Activated CD4-positive, alpha-beta T cell treated with anti-CD3 and anti-CD28 coated beads, Interleukin-2, amount 10 ng/mL, durations not matched to agents 7 days and 5 days (primary cell): Measurements from ENCODE around the gene SP2. TPM values are rescaled to one million over a fixed set of nuclear protein-coding genes. Genes with fewer than 3 reads are reported as not detected.

Source experiments
- CTCF ChIA-PET: fragments of 350-600 bp; sonication (Branson Sonifier 250); formaldehyde crosslinking; loops from one replicate; lab custom pipeline; 2021; ENCODE audit warnings: antibody characterized with exemption; lab: Charles Lee
- POLR2A ChIA-PET: fragments of 350-600 bp; sonication (Branson Sonifier 250); formaldehyde crosslinking; loops from one replicate; lab custom pipeline; 2021; ENCODE audit warnings: antibody characterized with exemption; lab: Charles Lee
- DNase-seq: peaks from one replicate; pipeline ENCODE4 v3.0.0-alpha.2; 2020
- H3K27ac Mint-ChIP-seq: one replicate; pipeline ENCODE4 v1.8.0; 2021; ENCODE audit warnings: mild to moderate bottlenecking, moderate library complexity, mixed read lengths
- H3K27me3 Mint-ChIP-seq: one replicate; pipeline ENCODE4 v1.8.0; 2021; ENCODE audit warnings: mixed read lengths
- H3K36me3 Mint-ChIP-seq: one replicate; pipeline ENCODE4 v1.8.0; 2021; ENCODE audit warnings: low read depth, mixed read lengths
- H3K4me1 Mint-ChIP-seq: one replicate; pipeline ENCODE4 v1.8.0; 2021; ENCODE audit warnings: mixed read lengths
- H3K4me3 Mint-ChIP-seq: one replicate; pipeline ENCODE4 v1.8.0; 2021; ENCODE audit warnings: mild to moderate bottlenecking, moderate library complexity, mixed read lengths
- H3K9me3 Mint-ChIP-seq: one replicate; pipeline ENCODE4 v1.8.0; 2021; ENCODE audit warnings: mixed read lengths
- total RNA-seq, 2 experiments: library from RNA; stranded (reverse); gene quantifications; one replicate each; pipeline ENCODE4 v1.2.3, GENCODE V29; 2021

Gene SP2
- total RNA-seq, 2 experiments from 2014 or later: 27.6 to 33.8 TPM

DNA sequence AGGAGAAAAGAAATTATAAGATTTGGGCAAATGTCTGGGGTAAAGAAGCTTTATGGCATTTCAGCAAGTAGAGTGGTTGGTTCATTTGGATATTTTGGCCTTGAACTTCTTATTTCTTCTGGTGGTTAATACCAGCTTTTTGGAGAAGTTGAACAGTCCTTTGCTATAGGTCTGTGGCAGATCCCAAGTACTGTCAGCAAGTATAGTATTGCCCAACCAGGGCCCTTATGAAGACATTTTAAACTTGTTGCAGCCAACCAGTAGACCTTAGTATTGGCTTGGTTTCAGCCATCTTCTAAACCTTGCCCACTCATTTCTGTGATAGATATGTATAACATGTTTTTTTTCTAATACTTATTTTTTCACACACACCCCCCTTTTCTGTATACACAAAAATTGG lies 2.2 kb downstream of the SP2 start:
- Mint-ChIP-seq H3K9me3 (no peaks in the 10 kb centered on the region), H3K27me3 (no peaks in the 10 kb centered on the region), H3K4me1 (peaks cover 45% of the 10 kb centered on the region), H3K27ac (no peak overlapping the region), H3K36me3 (peaks cover 32% of the 10 kb centered on the region), H3K4me3 (peak overlapping the region; percentile 40)
- ChIA-PET CTCF (interaction anchor here (2.4 kb wide), 1 partner anchor 72 kb away, joined by 9 read pairs; the partner anchor contains the start of gene CDK5RAP3), POLR2A (no interaction called here)
- no peak for DNase-seq

DNA sequence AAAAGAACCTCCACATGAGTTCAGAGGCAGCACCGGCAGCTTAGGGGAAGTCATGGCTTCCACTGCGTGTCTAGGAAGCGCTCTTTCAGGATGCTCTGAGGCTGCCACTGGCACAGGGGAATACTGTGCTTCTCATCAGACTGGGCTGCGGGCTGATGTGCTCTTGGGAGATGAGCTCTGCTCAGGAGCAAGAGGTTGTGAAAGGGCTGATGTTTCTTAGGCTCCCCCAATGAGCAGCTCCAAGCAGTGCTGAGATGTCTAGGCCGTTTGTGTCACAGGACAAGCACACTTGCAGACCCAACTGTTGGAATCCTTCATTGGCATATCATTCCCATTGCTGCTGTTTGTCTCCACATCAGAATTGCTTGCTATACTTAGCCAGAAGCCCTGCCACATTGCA lies 3.6 kb downstream of the SP2 start:
- POLR2A ChIA-PET: interaction anchor here (0.6 kb wide), 1 partner anchor 961 kb away, joined by 3 read pairs; no protein-coding TSS in a partner anchor
- Mint-ChIP-seq H3K9me3 (no peaks in the 10 kb centered on the region), H3K4me1 (peaks cover 32% of the 10 kb centered on the region), H3K27me3 (no peaks in the 10 kb centered on the region), H3K36me3 (peaks cover 36% of the 10 kb centered on the region), H3K27ac (no peak overlapping the region), H3K4me3 (no peak overlapping the region)
- CTCF ChIA-PET: interaction anchor here (0.9 to 1.5 kb wide), 3 partner anchors 10 to 59 kb away, joined by 3 to 6 read pairs (median 4); partner anchors contain the start of gene SCRN2
- DNase-seq: no peak

DNA sequence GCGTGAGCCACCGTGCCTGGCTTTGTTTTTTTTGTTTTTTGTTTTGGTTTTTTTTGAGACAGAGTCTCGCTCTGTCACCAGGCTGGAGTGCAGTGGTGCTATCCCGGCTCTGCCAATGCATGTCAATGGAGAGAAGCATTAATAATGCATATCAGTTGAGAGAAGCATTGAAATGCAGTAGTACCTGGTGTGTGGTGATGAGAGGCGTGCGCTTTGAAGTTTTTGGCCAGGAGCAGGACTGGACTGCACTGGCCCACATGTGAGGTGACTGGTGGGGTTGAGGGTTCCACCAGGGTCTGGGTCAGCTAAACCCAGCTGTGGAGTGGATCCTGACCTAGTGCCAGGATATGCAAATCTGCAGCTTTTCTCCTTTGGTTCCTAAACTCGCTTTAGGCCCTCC lies 5.4 kb downstream of the SP2 start:
- no peaks in the 10 kb centered on the region for H3K9me3 Mint-ChIP-seq
- no peak for DNase-seq
- no peaks in the 10 kb centered on the region for H3K27me3 Mint-ChIP-seq
- no peak overlapping the region for H3K27ac Mint-ChIP-seq
- H3K4me1 Mint-ChIP-seq: peaks cover 29% of the 10 kb centered on the region
- CTCF ChIA-PET: interaction anchor here (0.8 kb wide), 1 partner anchor 69 kb away, joined by 3 read pairs; the partner anchor contains the start of gene CDK5RAP3
- peaks cover 38% of the 10 kb centered on the region for H3K36me3 Mint-ChIP-seq
- POLR2A ChIA-PET: interaction anchor here (0.5 kb wide), 1 partner anchor 267 kb away, joined by 3 read pairs; no protein-coding TSS in a partner anchor
- H3K4me3 Mint-ChIP-seq: no peak overlapping the region

DNA sequence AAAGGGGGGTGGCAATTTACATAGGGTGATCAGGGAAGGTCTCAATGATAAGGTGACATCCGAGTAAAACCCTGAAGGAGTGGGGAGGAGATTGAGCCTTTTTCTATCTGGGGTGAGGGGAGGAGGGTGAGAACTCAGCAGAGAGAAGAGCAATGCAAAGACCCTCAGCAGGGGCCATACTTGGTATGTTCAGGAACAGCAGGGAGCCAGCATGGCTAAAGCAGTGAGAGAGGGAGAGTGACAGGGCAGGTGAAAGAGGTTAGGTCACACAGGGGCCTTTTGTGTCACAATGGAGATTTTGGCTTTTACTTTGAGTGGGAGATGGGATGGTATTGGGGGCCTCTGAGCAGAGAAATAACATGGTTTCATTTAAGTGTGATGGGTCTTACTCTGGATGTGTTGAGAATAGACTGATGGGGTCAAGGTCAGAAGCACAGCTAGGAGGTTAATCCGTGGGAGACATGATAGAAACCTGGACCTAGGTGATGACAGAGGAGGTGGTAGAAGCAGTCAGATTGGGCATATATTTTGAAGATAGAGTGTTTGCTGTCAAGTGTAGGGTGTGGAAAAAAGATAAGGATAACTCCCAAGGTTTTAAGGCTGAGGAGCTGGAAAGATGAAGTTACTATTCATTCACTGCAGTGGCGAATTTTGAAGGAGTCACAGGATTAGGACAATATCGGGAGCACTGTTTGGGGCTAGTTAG lies 6.2 kb downstream of the SP2 start:
- peaks cover 30% of the 10 kb centered on the region for H3K4me1 Mint-ChIP-seq
- H3K36me3 Mint-ChIP-seq: peaks cover 38% of the 10 kb centered on the region
- no peak overlapping the region for H3K27ac Mint-ChIP-seq
- H3K4me3 Mint-ChIP-seq: no peak overlapping the region
- no peaks in the 10 kb centered on the region for H3K9me3 Mint-ChIP-seq
- no peaks in the 10 kb centered on the region for H3K27me3 Mint-ChIP-seq
- CTCF ChIA-PET: interaction anchor here (0.8 to 1.7 kb wide), 3 partner anchors 16 to 68 kb away, joined by 3 read pairs; partner anchors contain the start of gene CDK5RAP3
- DNase-seq: no peak
- POLR2A ChIA-PET: no interaction called here

DNA sequence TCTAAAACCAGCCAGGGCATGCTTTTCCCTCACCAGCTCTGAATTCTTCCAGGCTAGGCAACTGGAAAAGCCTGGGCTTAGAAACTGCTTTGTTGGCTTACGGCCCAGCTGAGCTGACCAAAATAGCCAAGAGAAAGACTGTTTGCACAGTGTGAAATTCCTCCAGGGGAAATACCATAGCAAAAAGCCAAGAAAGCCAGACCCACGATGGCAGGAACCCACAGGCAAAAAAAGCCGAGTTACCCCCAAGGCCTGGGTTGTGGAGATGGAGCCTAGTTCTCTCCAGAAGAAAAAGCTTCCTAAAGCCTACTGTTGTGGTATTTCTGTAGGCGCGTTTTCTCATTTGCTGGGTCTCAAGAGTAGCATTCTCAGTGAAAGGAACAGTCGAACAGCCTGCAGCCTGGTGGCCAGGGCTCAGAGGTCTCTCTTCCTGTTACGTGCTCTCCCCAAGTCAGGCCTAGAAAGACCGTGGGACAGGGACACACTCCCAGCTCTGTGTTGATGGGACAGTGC lies 9.2 kb downstream of the SP2 start:
- ChIA-PET CTCF (interaction anchor here (1.1 to 2.7 kb wide), 5 partner anchors 10 to 64 kb away, joined by 3 to 8 read pairs (median 7); partner anchors contain the start of genes SCRN2 and SP2), POLR2A (no interaction called here)
- H3K27ac Mint-ChIP-seq: no peak overlapping the region

DNA sequence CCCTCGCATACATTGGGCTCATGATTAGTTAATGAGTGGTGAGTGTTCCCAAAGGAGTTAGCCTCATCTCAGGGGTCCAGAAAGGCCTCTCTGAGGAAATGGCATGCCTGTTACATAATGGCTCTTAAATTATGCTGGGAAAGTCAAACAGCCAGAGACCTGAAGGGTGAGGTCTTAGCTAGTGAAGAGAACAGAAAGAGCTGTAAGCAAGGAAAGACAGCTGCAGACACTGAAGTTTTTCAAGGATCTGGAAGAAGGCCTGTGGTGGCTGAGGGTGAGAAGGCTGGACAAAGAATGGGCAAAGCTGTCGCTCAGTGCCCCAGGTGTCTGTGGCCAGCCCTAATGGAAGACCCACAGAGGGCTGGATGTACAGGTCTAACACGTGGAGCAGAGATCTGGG lies 10.4 kb downstream of the SP2 start:
- Mint-ChIP-seq H3K27ac (no peak overlapping the region), H3K27me3 (no peaks in the 10 kb centered on the region), H3K4me3 (no peak overlapping the region), H3K36me3 (peaks cover 29% of the 10 kb centered on the region), H3K9me3 (no peaks in the 10 kb centered on the region), H3K4me1 (peaks cover 20% of the 10 kb centered on the region)
- POLR2A ChIA-PET: no interaction called here
- CTCF ChIA-PET: interaction anchor here (0.6 to 2.7 kb wide), 3 partner anchors 11 to 235 kb away, joined by 3 to 7 read pairs (median 3); partner anchors contain the start of gene SP2
- no peak for DNase-seq

More for the DNA sequence above, 9.2 kb downstream of the SP2 start:
- Mint-ChIP-seq H3K4me1 (peaks cover 20% of the 10 kb centered on the region), H3K27me3 (no peaks in the 10 kb centered on the region), H3K4me3 (no peak overlapping the region), H3K36me3 (peaks cover 29% of the 10 kb centered on the region), H3K9me3 (no peaks in the 10 kb centered on the region)
- no peak for DNase-seq

DNA sequence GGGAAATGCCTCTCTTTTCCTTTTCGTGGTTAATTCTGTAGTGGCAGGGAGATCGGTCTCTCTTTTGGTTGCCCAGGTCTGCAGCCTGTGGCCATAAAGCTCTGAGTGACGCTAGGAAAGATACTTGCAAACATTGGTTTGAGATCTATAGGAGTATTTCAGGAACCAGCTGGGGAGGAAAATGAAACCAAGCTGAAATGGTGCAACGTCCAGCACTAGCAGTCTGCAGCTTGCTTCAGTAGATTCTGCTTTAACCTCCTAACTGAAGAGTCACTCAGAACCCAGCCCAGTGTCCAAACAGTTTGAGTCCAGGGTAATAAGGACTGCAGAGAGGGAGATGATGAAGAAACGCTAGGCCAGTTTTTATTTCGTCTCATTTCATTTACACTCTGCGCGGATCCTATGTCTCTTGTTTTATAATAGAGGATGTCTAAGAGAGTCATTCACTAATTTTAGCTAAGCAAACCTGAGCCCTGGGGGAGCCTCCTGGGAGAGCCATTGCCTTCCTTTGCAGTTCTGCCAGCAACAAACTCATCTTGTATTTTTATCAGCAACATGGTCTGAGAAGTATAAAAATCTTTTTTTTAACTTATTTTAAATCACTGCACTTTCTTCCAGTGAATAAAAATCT lies 12.0 kb downstream of the SP2 start:
- ChIA-PET POLR2A (interaction anchor here (0.7 kb wide), 1 partner anchor 774 kb away, joined by 3 read pairs; no protein-coding TSS in a partner anchor), CTCF (interaction anchor here (1.1 to 1.6 kb wide), 2 partner anchors 41 to 86 kb away, joined by 3 read pairs; partner anchors contain the start of gene OSBPL7)
- H3K4me1 Mint-ChIP-seq: peaks cover 20% of the 10 kb centered on the region
- H3K9me3 Mint-ChIP-seq: no peaks in the 10 kb centered on the region
- no peaks in the 10 kb centered on the region for H3K27me3 Mint-ChIP-seq
- H3K27ac Mint-ChIP-seq: peak overlapping the region; percentile 26
- H3K4me3 Mint-ChIP-seq: no peak overlapping the region
- no peak for DNase-seq
- peaks cover 22% of the 10 kb centered on the region for H3K36me3 Mint-ChIP-seq

DNA sequence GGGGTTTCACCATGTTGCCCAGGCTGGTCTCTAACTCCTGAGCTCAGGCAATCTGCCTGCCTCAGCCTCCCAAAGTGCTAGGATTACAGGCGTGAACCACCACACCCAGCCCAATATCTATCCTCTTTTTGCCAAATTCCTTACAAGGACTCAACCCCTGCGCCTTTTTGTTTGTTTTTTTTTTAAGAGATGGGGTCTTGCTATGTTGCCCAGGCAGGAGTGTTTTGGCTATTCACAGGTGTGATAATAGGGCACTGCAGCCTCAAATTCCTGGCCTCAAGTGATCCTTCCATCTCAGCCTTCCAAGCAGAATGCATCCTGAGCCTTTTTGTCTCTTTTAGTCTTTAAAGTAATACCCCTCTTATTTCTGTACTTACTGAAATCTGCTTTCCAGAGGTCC lies 17.0 kb downstream of the SP2 start:
- no peak for DNase-seq
- no peak overlapping the region for H3K27ac Mint-ChIP-seq
- ChIA-PET CTCF (interaction anchor here (0.7 kb wide), 1 partner anchor 114 kb away, joined by 3 read pairs; no protein-coding TSS in a partner anchor), POLR2A (no interaction called here)
- H3K4me1 Mint-ChIP-seq: peaks cover 19% of the 10 kb centered on the region
- no peak overlapping the region for H3K4me3 Mint-ChIP-seq
- H3K27me3 Mint-ChIP-seq: no peaks in the 10 kb centered on the region
- H3K9me3 Mint-ChIP-seq: no peaks in the 10 kb centered on the region
- peaks cover 26% of the 10 kb centered on the region for H3K36me3 Mint-ChIP-seq

DNA sequence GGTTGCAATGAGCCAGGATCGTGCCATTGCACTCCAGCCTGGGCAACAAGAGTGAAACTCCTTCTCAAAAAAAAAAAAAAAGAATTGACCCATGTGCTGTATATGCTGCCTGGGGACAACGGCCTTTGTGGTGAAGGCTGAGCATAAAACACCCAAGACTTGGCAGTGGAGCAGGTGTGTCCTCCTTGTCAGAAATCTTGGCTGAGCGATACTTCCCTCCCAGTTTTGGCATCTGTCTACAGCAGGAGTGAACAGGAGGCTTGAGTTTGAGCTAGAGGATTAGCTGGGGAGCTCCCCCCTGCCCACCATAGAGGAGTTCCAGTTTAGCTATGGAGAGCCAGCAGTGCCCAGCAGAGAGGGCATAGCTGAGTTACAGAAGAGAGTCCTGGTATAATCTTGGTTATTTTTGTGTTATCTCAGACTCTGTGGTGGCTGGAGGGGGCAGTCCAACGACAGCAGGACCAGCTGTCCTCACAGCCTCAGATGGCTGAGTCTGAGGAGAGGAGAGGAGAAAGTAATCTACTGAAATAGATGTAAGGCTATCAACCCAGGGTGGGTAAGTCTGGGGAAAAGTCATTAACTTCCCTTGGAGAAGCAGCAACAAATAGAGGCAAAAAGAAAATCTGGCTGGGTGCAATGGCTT lies 18.4 kb downstream of the SP2 start:
- no peak for DNase-seq
- Mint-ChIP-seq H3K4me3 (no peak overlapping the region), H3K9me3 (no peaks in the 10 kb centered on the region), H3K27ac (no peak overlapping the region), H3K36me3 (peaks cover 26% of the 10 kb centered on the region), H3K27me3 (no peaks in the 10 kb centered on the region), H3K4me1 (peaks cover 16% of the 10 kb centered on the region)
- POLR2A ChIA-PET: no interaction called here
- CTCF ChIA-PET: interaction anchor here (0.9 to 1.5 kb wide), 3 partner anchors 34 to 112 kb away, joined by 3 to 4 read pairs (median 3); no protein-coding TSS in a partner anchor

DNA sequence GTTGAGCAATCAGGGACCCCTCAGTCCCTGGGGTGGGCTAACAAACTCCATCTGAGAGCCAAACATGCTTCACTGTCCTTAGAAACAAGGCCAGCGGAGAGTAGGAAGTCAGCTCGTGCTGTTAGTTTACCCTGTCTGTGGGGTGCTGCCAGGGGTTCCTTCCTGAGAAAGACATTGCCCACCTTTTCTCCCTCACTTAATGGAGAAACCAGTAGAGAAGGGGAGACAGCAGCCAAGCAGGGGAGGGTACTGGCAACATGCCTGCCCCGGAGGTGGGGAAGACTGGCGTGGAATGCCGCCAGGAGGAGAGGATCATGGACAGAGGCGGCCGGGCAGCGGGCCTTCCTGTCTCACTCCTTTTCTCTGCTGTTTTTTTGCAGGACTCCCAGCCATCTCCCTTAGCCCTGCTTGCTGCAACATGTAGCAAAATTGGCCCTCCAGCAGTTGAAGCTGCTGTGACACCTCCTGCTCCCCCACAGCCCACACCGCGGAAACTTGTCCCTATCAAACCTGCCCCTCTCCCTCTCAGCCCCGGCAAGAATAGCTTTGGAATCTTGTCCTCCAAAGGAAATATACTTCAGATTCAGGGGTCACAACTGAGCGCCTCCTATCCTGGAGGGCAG lies 19.9 kb downstream of the SP2 start:
- H3K27ac Mint-ChIP-seq: no peak overlapping the region
- no peaks in the 10 kb centered on the region for H3K27me3 Mint-ChIP-seq
- no peak overlapping the region for H3K4me3 Mint-ChIP-seq
- DNase-seq: no peak
- peaks cover 27% of the 10 kb centered on the region for H3K36me3 Mint-ChIP-seq
- H3K4me1 Mint-ChIP-seq: peaks cover 13% of the 10 kb centered on the region
- ChIA-PET POLR2A (no interaction called here), CTCF (interaction anchor here (1.2 kb wide), 1 partner anchor 95 kb away, joined by 3 read pairs; no protein-coding TSS in a partner anchor)
- H3K9me3 Mint-ChIP-seq: no peaks in the 10 kb centered on the region

DNA sequence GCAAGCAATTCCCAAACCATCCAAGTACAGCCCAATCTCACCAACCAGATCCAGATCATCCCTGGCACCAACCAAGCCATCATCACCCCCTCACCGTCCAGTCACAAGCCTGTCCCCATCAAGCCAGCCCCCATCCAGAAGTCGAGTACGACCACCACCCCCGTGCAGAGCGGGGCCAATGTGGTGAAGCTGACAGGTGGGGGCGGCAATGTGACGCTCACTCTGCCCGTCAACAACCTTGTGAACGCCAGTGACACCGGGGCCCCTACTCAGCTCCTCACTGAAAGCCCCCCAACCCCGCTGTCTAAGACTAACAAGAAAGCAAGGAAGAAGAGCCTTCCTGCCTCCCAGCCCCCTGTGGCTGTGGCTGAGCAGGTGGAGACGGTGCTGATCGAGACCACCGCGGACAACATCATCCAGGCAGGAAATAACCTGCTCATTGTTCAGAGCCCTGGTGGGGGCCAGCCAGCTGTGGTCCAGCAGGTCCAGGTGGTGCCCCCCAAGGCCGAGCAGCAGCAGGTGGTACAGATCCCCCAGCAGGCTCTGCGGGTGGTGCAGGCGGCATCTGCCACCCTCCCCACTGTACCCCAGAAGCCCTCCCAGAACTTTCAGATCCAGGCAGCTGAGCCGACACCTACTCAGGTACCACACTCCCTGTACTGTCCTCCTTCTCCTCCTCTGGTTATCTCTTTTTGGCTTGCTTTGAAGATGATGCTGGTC lies 20.6 kb downstream of the SP2 start:
- DNase-seq: no peak
- Mint-ChIP-seq H3K4me3 (no peak overlapping the region), H3K36me3 (peaks cover 29% of the 10 kb centered on the region), H3K4me1 (peaks cover 13% of the 10 kb centered on the region), H3K27me3 (no peaks in the 10 kb centered on the region), H3K27ac (no peak overlapping the region), H3K9me3 (no peaks in the 10 kb centered on the region)
- ChIA-PET POLR2A (no interaction called here), CTCF (interaction anchor here (1.2 kb wide), 1 partner anchor 95 kb away, joined by 3 read pairs; no protein-coding TSS in a partner anchor)
